NOMO-1 treated with DMSO at 0.1 percent for 48 hours (cell line): ENCODE measurements around the gene PLEKHF1.
"Not testable (repeated sequence)": the region's sequence is repeated elsewhere in the genome, so short reads cannot be mapped to it uniquely, and the experiment has no call there.

ENCODE experiments used
- DNase-seq: peaks from one replicate; lab custom pipeline; 2025; ENCODE audit not compliant: unreplicated experiment; lab: John Stamatoyannopoulos, UW

The PLEKHF1 gene

GRCh38 chr19:29697523-29698261, 32.4 kb downstream of the PLEKHF1 start:
- DNase-seq: no peak

- no peak for DNase-seq
Observed at GRCh38 chr19:29699861-29700260, 34.6 kb downstream of the PLEKHF1 start.

GRCh38 chr19:29700498-29700897, 35.2 kb downstream of the PLEKHF1 start:
- no peak for DNase-seq

- no peak for DNase-seq
Observed at GRCh38 chr19:29702161-29702962, 37.1 kb downstream of the PLEKHF1 start.

GRCh38 chr19:29702963-29703320, 37.7 kb downstream of the PLEKHF1 start:
- DNase-seq: no peak

- no peak for DNase-seq
Observed at GRCh38 chr19:29704562-29705558, 39.6 kb downstream of the PLEKHF1 start.

- no peak for DNase-seq
Observed at GRCh38 chr19:29705706-29706105, 40.4 kb downstream of the PLEKHF1 start.

GRCh38 chr19:29706635-29707034, 41.4 kb downstream of the PLEKHF1 start:
- no peak for DNase-seq

GRCh38 chr19:29708554-29709439, 43.5 kb downstream of the PLEKHF1 start:
- no peak for DNase-seq

- DNase-seq: not testable (repeated sequence)
Observed at GRCh38 chr19:29709440-29709798, 44.2 kb downstream of the PLEKHF1 start.

GRCh38 chr19:29711584-29712132, 46.4 kb downstream of the PLEKHF1 start:
- no peak for DNase-seq

GRCh38 chr19:29712744-29713516, 47.7 kb downstream of the PLEKHF1 start:
- DNase-seq: no peak

- DNase-seq: no peak
Observed at GRCh38 chr19:29714371-29714952, 49.2 kb downstream of the PLEKHF1 start.

- peak; percentile 14 for DNase-seq
Observed at GRCh38 chr19:29714953-29715700, 49.9 kb downstream of the PLEKHF1 start, which contains the start of gene C19orf12. TSS of gene C19orf12 (minus strand) at chr19:29715261. CDS start at chr19:29708413, 6,848 bp downstream.

- peak; percentile 40 for DNase-seq
Observed at GRCh38 chr19:29715701-29716581, 50.7 kb downstream of the PLEKHF1 start.

- DNase-seq: no peak
Observed at GRCh38 chr19:29717051-29717450, 51.8 kb downstream of the PLEKHF1 start.

GRCh38 chr19:29724102-29724641, 58.9 kb downstream of the PLEKHF1 start:
- peak; percentile 16 for DNase-seq
